GM12873 (cell line): Measurements from ENCODE around the gene MSLN.
A peak's percentile ranks its signal among the peaks of the same experiment; 100 is the strongest.

Experiments
- CTCF ChIP-seq: IDR thresholded peaks from 2 replicates; pipeline ENCODE4 v1.5.1; 2012; ENCODE audit warnings: low read depth, mild to moderate bottlenecking, moderate library complexity, low read length, control low read depth; ENCODE audit not compliant: insufficient read depth; ENCODE audit errors: missing control alignments

The MSLN gene

GRCh38 chr16:785563-786535 lies 25.3 kb downstream of the MSLN start:
- peak; percentile 86 for TF ChIP-seq CTCF

GRCh38 chr16:787321-787966 lies 26.9 kb downstream of the MSLN start:
- TF ChIP-seq CTCF: no peak

DNA sequence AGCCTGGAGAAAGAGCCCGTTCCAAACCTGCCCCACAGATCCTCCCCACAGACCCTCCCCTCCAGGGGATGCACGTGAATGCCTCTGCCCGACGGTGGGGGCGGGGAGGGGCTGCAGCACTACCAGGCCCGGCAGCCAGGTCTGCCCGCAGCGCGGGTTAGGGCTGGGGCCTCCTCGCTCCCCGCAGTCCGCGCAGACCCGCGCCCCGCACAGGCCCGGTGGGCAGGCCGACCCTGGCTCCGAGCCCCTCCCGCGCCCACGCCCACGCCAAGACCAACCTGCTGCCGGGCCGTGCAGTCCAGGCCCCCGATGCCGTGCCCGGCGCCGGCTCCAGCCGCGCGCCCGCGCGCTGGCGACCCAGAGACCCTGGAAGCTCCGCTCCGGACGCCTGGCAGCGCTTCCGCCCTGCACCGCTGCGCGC lies 27.5 kb downstream of the MSLN start, which contains the start of gene RPUSD1:
RPUSD1 (minus strand) TSS at position 404 of the 421 bp plus-strand sequence. CDS start 644 bp downstream, outside the sequence.
- TF ChIP-seq CTCF: no peak

DNA sequence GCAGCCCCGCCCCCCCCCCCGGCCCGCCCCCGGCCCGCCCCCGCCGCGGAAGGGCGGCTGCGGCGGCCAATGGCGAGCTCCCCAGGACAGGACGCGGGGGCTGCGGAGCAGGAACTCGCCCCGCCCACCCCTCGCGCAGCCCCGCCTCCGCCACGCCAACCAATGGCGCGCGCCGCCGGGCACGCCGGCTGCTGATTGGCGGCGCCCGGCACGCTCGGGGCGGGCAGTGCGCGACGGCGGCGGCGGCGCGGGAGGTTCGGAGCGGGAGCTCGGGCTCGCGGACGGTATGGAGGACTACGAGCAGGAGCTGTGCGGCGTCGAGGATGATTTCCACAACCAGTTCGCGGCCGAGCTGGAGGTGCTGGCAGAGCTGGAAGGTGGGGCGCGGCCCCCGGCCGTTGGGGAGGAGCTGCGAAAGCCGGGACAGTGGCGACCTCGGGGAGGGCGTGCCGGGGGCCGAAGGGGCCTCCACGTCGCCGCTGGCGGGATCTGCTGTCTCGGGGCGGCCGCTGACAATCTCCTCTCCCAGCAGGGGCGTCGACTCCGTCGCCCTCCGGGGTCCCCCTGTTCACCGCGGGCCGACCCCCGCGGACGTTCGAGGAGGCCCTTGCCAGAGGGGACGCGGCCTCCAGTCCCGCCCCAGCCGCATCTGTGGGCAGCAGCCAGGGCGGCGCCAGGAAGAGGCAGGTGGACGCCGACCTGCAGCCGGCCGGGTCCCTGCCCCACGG lies 28.0 kb downstream of the MSLN start, which contains the start of gene CHTF18:
CHTF18 (plus strand) TSS at position 222 of the 728 bp plus-strand sequence; CDS start at position 287, 65 bp downstream.
- TF ChIP-seq CTCF: no peak

GRCh38 chr16:789191-789850 lies 28.8 kb downstream of the MSLN start:
- TF ChIP-seq CTCF: no peak

GRCh38 chr16:790086-790485 lies 29.6 kb downstream of the MSLN start:
- TF ChIP-seq CTCF: no peak

- no peak for TF ChIP-seq CTCF
Observed at GRCh38 chr16:791131-791530, 30.6 kb downstream of the MSLN start.
